Measurements from ENCODE around the gene EIF4E3.
A peak's percentile ranks its signal among the peaks of the same experiment; 100 is the strongest.

Gene EIF4E3

GRCh38 chr3:71647751-71648150 is 77.5 kb downstream of the EIF4E3 start:
- DNase-seq (ENCODE audit: low spot score): no peak

- DNase-seq (ENCODE audit: low spot score): no peak
Observed at GRCh38 chr3:71646971-71647370, 78.2 kb downstream of the EIF4E3 start.

DNA sequence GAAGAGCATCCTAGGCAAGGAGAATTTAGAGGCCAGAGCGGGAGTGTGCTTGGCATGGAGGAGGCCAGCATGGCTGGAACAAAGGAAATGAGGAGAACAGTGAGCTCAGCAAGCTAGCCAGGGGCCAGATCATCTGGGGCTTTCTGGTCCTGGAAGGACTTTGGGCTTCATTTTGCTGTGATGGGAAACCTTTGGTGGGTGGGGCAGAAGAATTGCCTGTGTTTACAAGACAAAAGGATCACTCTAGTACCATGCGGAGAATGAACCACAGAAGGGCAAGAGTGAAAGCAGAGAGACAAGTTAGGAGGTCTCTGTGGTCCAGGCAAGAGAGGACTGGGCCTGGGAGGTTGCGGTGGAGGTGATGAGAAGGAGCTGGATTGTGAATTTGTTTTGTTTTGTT is 80.1 kb downstream of the EIF4E3 start:
- no peak for DNase-seq (ENCODE audit: low spot score)

GRCh38 chr3:71641674-71642073 is 83.5 kb downstream of the EIF4E3 start:
- DNase-seq (ENCODE audit: low spot score): peak; percentile 9

DNA sequence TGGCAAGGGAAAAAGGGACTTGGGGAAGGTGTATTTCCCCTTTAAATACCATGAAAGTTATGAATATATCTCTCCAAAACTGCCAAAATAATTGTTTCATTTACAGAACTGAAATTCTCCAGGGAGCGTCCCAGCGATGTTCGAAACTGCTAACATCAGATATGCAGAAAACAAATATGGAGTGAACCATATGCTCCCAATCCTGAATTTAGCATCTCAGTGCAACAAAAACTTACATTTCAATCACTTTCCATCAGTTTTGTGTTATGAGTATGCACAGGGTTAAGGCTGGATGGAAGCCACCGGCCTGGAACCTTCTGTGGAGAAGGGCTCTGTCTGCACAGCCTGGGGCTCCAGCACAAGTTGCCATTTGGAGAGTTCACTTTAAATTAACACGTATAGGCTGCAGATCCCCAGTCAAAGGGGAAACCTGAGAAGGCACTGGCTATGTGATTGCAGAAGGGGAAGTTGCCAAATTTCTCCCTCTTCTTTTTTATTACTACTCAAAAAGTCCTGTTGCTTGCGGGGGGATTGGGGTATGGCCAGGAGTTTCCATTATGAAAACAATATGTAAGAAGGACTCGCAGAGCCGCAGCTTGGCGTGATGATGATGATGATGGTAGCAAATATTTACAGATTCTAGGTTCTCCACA is 84.7 kb downstream of the EIF4E3 start:
- DNase-seq (ENCODE audit: low spot score): no peak

DNA sequence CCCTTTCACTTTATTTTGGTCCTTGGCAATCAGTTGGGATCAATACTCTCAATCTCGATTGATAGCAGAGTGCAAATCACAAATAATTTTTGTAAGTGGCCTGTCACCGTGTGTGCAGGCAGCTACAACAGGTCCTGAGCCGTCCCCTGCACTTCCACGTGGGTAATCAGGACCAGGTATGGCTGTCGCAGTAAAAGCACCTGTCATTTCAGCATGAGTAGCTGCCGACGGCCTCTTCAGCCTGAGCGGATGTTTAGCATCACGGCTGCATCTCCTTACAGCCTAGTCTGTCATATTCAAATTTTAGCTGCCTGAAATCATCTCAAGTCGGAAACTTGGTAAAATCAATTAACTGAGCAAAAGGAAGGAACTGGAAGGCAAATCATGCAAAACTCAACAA is 88.7 kb downstream of the EIF4E3 start:
- no peak for DNase-seq (ENCODE audit: low spot score)

- no peak for DNase-seq (ENCODE audit: low spot score)
Observed at GRCh38 chr3:71636001-71636400, 89.2 kb downstream of the EIF4E3 start.

- DNase-seq (ENCODE audit: low spot score): no peak
Observed at GRCh38 chr3:71634671-71635070, 90.5 kb downstream of the EIF4E3 start.

DNA sequence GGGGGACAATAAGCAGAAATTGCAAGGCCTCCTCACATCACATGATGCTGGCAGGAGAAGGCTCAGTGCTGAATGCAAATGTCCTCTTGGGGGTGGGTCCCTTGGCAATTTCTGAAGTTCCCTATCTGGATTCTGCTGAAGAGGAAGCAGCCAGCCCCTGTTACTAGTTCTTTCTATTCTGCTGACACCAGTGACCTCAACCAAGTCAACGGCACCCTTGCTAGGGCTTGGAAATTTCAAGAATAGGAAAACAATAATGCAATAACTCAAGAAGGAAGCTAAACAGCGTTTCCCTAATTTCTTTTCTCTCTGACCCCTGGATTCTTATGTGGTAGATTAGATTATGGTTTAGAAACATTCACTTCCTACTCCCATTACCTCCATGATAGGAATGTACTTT is 95.5 kb downstream of the EIF4E3 start:
- no peak for DNase-seq (ENCODE audit: low spot score)

GRCh38 chr3:71629289-71629688 is 95.9 kb downstream of the EIF4E3 start:
- no peak for DNase-seq (ENCODE audit: low spot score)

GRCh38 chr3:71628522-71628921 is 96.7 kb downstream of the EIF4E3 start:
- no peak for DNase-seq (ENCODE audit: low spot score)

GRCh38 chr3:71625676-71626075 is 99.5 kb downstream of the EIF4E3 start:
- DNase-seq (ENCODE audit: low spot score): no peak

Data from activated CD4-positive, alpha-beta T cell treated with anti-CD3 and anti-CD28 coated beads, Interleukin-2, Interleukin-4, amounts not matched to agents 100 ng/mL and 50 ng/mL, durations not matched to agents 16 hours and 8 hours (primary cell).